Smooth muscle cell of the brain vasculature (primary cell): ENCODE results near the gene ORC3.
A peak's percentile ranks its signal among the peaks of the same experiment; 100 is the strongest.
"Not testable (repeated sequence)": the region's sequence is repeated elsewhere in the genome, so short reads cannot be mapped to it uniquely, and the experiment has no call there.

Experiments
- DNase-seq: peaks from one replicate; pipeline ENCODE4 v3.0.0-alpha.2; 2012; ENCODE audit warnings: low read depth, low spot score

Gene ORC3

DNA sequence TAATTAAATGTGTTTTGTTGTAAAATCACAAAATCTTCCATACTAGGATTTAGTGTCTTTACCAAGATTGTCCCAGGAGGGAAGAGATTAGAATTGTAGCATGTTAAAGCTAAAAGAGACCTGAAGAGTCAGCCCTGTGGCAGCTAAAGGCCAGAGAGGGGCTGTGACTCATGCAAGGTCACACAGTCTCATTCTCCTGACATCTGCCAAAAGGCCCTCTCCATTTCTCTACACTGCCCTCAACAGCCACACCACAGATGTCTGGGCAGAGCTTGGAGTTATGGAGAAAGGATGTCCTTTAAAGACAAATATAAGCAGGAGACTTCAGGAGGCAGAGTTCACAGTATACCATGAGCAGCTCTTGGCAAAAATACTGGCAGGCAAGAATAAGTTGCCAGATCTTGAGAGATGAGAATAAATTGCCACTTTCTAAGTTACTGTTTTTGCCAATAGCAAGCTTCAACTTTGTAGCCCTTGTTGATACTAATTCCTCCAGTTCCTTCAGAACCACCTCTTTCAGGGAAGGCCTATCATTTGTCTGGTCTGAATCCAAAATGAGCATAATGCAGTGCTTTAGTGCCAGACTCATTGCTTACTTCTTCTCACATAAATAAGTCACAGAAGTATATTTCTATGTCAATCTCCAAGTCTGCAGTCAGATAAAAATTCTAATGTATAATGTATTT is 70.4 kb downstream of the ORC3 start:
- DNase-seq: peak; percentile 12

- no peak for DNase-seq
These were observed 71.1 kb downstream of the ORC3 start for GRCh38 chr6:87661016-87661415.

GRCh38 chr6:87661503-87661902 is 71.6 kb downstream of the ORC3 start:
- DNase-seq: no peak

GRCh38 chr6:87663434-87663833 is 73.5 kb downstream of the ORC3 start:
- DNase-seq: no peak

DNA sequence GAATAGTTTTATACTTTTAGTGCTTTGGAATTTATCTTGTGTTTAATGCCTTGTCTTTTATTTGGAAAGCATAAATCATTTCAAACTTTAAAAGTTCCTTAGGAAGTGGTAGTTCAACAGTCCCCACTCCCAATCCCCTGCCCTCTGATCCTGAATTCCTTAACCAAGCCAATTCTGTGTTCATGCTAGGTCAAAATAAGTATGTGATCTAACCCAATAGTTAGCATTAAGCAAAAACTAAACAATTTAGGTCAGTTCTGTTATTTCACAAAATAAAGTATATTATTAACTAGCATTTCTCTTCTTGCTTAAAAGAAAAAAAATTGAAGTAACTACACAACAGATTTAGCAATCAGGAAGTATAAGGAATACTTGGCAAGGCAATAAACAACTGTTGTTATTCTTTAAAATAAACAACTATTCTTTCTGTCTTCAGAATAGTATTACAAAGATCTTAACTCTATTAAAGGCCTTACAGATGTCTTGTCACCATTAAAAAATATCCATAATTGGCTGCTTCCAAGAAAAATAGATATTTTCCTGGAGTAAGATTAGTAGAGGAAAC is 75.1 kb downstream of the ORC3 start:
- DNase-seq: no peak

- DNase-seq: no peak
These were observed 77.1 kb downstream of the ORC3 start for GRCh38 chr6:87667032-87667431.

DNA sequence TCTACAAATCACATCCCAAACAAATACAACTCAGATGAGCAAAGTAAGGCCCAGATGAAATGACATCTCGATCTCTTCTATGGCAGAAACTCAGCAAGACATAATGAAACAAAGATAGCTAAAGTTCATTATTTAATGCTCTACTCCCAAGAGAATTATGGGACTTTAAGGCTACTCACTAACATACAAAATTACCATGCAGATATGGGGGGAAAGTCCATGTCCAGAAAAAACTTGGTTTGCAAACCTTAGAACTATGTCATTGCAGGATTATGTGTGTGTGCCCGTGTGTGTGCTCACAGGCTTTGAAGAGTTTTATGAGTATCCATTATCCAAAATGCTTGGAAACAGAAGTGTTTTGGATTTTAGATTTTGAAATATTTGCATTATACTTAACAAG is 78.1 kb downstream of the ORC3 start:
- no peak for DNase-seq

DNA sequence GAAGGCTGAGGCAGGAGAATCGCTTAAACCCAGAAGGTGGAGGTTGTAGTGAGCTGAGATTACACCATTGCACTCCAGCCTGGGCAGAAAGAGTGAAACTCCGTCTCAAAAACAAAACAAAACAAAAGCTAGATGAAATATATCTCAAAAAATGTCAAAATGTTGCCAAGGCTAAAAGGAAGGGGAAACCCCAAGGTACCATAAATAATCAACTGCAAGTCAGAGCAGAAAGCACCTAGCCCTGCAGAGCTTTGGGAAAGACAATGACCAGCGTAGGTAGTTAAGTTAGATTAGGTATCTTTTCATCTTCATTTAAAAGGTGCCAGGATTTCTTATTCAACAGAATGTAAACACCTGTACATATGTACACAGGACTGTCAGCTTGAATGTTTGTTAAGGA is 79.1 kb downstream of the ORC3 start:
- no peak for DNase-seq

- DNase-seq: no peak
These were observed 80.8 kb downstream of the ORC3 start for GRCh38 chr6:87670707-87671106.

DNA sequence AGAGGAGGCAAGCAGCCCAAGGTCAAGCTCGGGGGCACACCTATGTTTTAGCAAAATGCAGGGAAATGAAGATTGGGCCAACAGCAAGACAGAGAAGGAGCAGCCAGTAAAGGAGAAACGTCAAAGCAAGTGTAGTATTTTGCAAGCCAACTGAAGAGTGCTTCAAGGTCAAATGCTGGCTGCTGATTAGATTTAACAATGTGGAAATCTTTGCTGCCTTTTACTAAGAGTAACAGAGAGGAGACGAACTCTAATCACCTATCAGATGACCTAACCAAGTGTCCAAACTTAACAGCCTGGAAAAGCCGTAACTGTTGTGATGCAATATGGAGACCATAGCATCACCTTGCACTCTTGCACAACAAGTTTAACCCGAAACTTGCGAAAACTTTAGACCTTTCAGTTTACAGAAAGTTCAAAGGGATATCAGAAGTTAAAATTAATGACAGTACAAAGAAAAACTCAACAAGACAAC is 81.7 kb downstream of the ORC3 start:
- DNase-seq: no peak

GRCh38 chr6:87672641-87673040 is 82.7 kb downstream of the ORC3 start:
- DNase-seq: no peak

DNA sequence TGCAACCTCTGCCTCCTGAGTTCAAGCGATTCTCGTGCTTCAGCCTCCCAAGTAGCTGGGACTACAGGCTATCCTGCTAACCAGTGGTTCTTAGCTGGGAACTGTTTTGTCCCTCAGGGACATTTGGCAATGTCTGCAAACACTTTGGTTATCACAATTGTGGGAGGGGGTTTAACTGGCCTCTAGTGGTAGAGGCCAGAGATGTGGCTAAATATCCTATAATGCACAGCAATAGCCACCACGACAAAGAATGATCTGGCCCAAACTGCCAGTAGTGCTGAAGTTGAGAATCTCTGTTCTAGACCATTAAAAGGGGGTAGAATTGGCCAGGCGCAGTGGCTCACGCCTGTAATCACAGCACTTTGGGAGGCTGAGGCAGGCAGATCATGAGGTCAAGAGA is 83.3 kb downstream of the ORC3 start:
- DNase-seq: no peak

DNA sequence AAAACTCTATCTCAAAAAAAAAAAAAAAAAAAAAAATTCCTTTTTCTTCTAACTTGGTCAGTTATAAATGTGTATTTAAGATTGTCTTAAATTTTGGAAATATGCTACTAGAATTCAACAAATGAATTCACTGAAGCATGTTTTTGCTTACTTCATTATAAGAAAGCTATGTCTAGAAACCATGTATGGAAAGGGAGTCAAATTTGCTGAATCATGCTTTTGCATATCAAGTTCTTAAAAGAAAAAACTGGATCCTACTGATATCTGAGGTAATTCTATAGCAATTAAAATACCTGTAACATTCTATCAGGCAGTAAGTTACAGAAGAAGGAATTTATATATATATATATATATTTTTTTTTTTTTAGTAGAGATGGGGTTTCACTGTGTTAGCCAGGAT is 84.4 kb downstream of the ORC3 start:
- no peak for DNase-seq

- no peak for DNase-seq
These were observed 85.2 kb downstream of the ORC3 start for GRCh38 chr6:87675004-87675681.

- no peak for DNase-seq
These were observed 92.4 kb downstream of the ORC3 start for GRCh38 chr6:87682310-87682709.

GRCh38 chr6:87683890-87684289 is 94.0 kb downstream of the ORC3 start:
- DNase-seq: no peak

DNA sequence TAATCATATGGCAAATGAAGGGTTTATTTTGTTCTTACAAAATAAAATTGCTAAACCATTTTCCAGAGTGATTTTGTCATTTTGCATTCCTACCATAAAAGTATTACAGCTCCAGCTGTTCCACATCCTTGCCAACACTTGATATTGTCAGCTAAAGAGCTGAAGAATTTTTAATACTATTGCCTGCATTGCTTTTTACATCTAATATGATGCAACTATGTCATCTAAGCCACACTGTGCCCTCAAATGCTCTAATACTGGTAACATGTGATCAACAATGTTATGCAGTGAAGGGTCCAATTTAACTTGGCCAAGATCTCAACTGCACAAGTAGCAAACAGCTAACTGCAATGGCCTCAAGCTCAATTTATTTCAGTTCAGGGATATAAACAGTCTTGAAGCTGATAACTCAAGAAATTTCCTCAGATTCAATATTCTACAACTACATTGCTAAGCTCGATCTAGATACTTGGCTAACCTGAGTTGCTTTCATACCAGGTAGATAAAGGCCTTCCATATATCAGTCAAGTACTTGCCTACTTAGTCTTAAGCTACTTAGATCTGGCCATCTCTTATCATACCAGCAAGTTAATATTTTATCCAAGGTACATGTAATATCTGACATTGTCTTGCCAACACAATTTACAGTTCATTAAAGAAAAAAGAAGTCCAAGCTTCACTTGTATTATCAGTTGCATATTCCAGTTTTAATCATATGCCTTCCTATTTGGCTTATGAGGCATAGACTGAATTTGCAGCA is 95.1 kb downstream of the ORC3 start:
- DNase-seq: no peak

- not testable (repeated sequence) for DNase-seq
These were observed 96.8 kb downstream of the ORC3 start for GRCh38 chr6:87686636-87687205.

GRCh38 chr6:87687296-87687695 is 97.4 kb downstream of the ORC3 start:
- no peak for DNase-seq

DNA sequence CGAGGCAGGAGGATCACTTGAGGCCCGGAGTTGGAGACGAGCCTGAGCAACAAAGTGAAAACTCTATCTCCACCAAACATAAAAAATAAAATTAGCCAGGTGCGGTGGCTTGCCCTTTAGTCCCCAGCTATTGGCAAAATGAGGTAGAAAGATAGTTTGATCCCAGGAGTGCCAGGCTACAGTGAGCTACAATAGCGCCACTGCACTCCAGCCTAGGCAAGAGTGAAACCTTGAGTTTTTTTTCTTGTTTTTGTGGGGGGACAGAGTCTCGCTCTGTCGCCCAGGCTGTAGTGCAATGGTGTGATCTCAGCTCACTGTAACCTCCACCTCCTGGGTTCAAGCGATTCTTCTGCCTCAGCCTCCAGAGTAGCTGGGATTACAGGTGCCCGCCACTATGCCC is 98.0 kb downstream of the ORC3 start:
- not testable (repeated sequence) for DNase-seq

DNA sequence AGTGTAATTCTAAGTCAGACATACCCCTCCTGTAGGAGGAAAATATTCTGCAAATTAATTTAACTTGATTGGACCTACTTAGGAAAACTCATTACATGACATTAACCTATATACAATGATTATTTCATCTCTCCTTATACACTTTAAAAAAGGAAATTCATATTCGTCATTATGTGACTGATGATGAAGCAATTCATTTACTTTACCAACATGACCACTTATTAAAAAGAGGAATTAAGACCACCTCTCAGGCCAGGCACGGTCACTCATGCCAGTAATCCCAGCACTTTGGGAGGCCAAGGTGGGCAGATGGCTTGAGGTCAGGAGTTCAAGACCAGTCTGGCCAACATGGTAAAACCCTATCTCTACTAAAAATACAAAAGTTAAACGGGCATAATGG is 100.5 kb downstream of the ORC3 start:
- DNase-seq: no peak

GRCh38 chr6:87692086-87692485 is 102.2 kb downstream of the ORC3 start:
- DNase-seq: no peak
